ENCODE measurements around the gene TRMT1. TPM values are rescaled to one million over a fixed set of nuclear protein-coding genes. Genes with fewer than 3 reads are reported as not detected.

The TRMT1 gene
- total RNA-seq, 2 experiments from 2014 or later = 54.3 to 55.8 TPM

DNA sequence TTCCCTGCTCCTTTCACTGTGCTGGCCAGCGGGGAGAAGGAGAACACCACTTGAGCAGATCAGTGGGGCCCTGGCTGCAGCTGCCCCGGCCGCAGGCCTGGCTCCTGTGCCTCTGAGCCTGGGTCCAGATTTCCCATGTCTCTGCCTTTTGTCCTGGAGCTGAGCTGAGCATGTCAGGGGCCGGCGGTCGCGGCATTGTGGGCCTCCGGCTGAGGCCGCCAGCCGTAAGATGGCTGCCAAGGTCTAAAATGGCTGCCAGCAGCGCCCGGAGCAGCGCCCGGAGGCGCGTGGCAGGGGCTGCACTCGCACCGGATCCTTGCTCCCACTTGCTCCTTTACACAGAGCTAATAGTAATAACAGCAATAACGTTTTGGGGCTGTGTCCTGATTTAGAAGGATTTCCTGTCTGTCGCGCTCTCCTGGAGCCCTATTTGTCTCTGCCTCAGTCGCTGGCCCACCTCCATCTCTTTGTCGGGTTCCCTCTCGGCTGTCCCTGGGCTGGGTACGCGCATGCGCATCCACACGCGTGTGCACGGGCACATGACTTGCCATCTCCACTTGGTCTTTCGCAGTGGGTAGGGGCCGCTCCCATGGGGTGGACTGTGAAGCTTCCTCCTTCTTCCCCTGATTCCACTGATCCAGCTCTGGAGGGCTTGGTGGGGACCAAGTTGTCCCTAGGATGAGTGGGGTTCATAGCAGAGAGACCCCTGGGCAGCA lies 46.0 kb downstream of the TRMT1 start:
- Mint-ChIP-seq H3K36me3 (no peaks in the 10 kb centered on the region), H3K4me1 (no peaks in the 10 kb centered on the region), H3K27me3 (peaks cover 3% of the 10 kb centered on the region), H3K9me3 (no peaks in the 10 kb centered on the region), H3K4me3 (no peak overlapping the region), H3K27ac (no peak overlapping the region)
- DNase-seq = no peak
- ATAC-seq (ENCODE audit: low read depth) = no peak
- POLR2A ChIA-PET = interaction anchor here (1.2 kb wide), 1 partner anchor 8 kb away, joined by 5 read pairs; no protein-coding TSS in a partner anchor

- peaks cover 3% of the 10 kb centered on the region for H3K27me3 Mint-ChIP-seq
- POLR2A ChIA-PET = interaction anchor here (1.2 kb wide), 1 partner anchor 9 kb away, joined by 5 read pairs; no protein-coding TSS in a partner anchor
- no peaks in the 10 kb centered on the region for H3K9me3 Mint-ChIP-seq
- H3K4me1 Mint-ChIP-seq = no peaks in the 10 kb centered on the region
- no peak for DNase-seq
- no peaks in the 10 kb centered on the region for H3K36me3 Mint-ChIP-seq
- H3K4me3 Mint-ChIP-seq = no peak overlapping the region
- ATAC-seq (ENCODE audit: low read depth) = no peak
- no peak overlapping the region for H3K27ac Mint-ChIP-seq
These were observed 46.9 kb downstream of the TRMT1 start for GRCh38 chr19:13069415-13070359.

- H3K4me1 Mint-ChIP-seq = peaks cover 3% of the 10 kb centered on the region
- ATAC-seq (ENCODE audit: low read depth) = no peak
- no peak overlapping the region for H3K4me3 Mint-ChIP-seq
- no peak for DNase-seq
- no peaks in the 10 kb centered on the region for H3K9me3 Mint-ChIP-seq
- no peak overlapping the region for H3K27ac Mint-ChIP-seq
- H3K27me3 Mint-ChIP-seq = peaks cover 8% of the 10 kb centered on the region
- POLR2A ChIA-PET = no interaction called here
- no peaks in the 10 kb centered on the region for H3K36me3 Mint-ChIP-seq
These were observed 48.3 kb downstream of the TRMT1 start for GRCh38 chr19:13068085-13068846.

- H3K4me3 Mint-ChIP-seq = no peak overlapping the region
- peaks cover 13% of the 10 kb centered on the region for H3K27me3 Mint-ChIP-seq
- peaks cover 3% of the 10 kb centered on the region for H3K4me1 Mint-ChIP-seq
- H3K27ac Mint-ChIP-seq = no peak overlapping the region
- H3K9me3 Mint-ChIP-seq = no peaks in the 10 kb centered on the region
- DNase-seq (no peak), ATAC-seq (ENCODE audit: low read depth) (no peak)
- no peaks in the 10 kb centered on the region for H3K36me3 Mint-ChIP-seq
- POLR2A ChIA-PET = no interaction called here
These were observed 49.4 kb downstream of the TRMT1 start for GRCh38 chr19:13066933-13067807.

GRCh38 chr19:13066226-13066625 lies 50.3 kb downstream of the TRMT1 start:
- POLR2A ChIA-PET = no interaction called here
- no peak overlapping the region for H3K27ac Mint-ChIP-seq
- DNase-seq (no peak), ATAC-seq (ENCODE audit: low read depth) (no peak)
- no peaks in the 10 kb centered on the region for H3K9me3 Mint-ChIP-seq
- H3K36me3 Mint-ChIP-seq = no peaks in the 10 kb centered on the region
- no peak overlapping the region for H3K4me3 Mint-ChIP-seq
- H3K27me3 Mint-ChIP-seq = peaks cover 18% of the 10 kb centered on the region
- peaks cover 6% of the 10 kb centered on the region for H3K4me1 Mint-ChIP-seq

DNA sequence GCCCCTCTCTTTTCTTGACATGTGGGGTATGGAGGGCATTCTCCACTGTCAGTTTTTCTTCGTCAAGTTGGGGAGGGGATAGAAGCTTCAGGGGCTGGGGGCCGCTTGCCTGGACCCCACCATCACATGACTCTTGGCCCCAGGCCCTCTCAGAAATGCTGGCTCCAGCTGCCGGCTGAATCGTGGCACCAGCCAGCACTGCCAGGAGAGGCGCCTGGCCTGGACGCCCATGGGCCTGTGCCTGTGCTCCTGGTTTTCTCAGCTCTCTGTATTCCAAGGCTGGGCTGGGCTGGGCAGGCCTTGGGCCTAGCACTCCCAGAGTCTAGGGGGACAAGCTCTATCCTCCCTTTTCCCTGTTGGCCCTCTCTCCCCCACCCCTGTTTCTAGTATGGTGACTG lies 52.4 kb downstream of the TRMT1 start:
- ATAC-seq (ENCODE audit: low read depth) (no peak), DNase-seq (no peak)
- POLR2A ChIA-PET = no interaction called here
- Mint-ChIP-seq H3K9me3 (no peaks in the 10 kb centered on the region), H3K27me3 (peaks cover 21% of the 10 kb centered on the region), H3K4me1 (peaks cover 10% of the 10 kb centered on the region), H3K27ac (no peak overlapping the region), H3K4me3 (no peak overlapping the region), H3K36me3 (no peaks in the 10 kb centered on the region)

GRCh38 chr19:13063461-13064091 lies 53.0 kb downstream of the TRMT1 start:
- peaks cover 21% of the 10 kb centered on the region for H3K27me3 Mint-ChIP-seq
- no peak for DNase-seq

DNA sequence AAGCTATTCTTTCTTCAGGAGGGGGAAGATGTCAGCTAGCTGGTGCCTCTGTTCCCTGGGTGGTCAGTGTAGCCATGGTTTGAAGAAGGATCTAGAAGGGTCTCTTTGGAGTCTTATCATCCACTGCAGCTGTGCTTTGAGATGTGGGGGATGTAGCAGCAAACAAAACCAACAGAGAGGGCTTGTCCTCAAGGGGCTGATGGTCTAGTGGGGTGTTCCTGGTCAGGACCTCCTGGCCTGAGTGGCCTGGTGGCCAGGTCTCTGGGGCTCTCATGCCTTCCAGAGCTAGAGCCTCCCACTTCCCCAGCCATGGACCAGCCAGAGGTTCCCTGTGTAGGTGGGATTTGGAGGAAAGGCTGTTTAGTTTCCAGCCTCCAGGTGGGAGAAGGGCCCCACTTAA lies 54.2 kb downstream of the TRMT1 start:
- Mint-ChIP-seq H3K36me3 (no peaks in the 10 kb centered on the region), H3K27ac (no peak overlapping the region), H3K4me3 (no peak overlapping the region), H3K4me1 (peaks cover 10% of the 10 kb centered on the region), H3K27me3 (peaks cover 21% of the 10 kb centered on the region), H3K9me3 (no peaks in the 10 kb centered on the region)
- POLR2A ChIA-PET = interaction anchor here (2.2 kb wide), 1 partner anchor 77 kb away, joined by 7 read pairs; no protein-coding TSS in a partner anchor
- DNase-seq (no peak), ATAC-seq (ENCODE audit: low read depth) (no peak)

More at GRCh38 chr19:13063461-13064091, 53.0 kb downstream of the TRMT1 start:
- H3K27ac Mint-ChIP-seq = no peak overlapping the region
- H3K36me3 Mint-ChIP-seq = no peaks in the 10 kb centered on the region
- POLR2A ChIA-PET = no interaction called here
- no peak for ATAC-seq (ENCODE audit: low read depth)
- H3K4me1 Mint-ChIP-seq = peaks cover 10% of the 10 kb centered on the region
- H3K4me3 Mint-ChIP-seq = no peak overlapping the region
- no peaks in the 10 kb centered on the region for H3K9me3 Mint-ChIP-seq

DNA sequence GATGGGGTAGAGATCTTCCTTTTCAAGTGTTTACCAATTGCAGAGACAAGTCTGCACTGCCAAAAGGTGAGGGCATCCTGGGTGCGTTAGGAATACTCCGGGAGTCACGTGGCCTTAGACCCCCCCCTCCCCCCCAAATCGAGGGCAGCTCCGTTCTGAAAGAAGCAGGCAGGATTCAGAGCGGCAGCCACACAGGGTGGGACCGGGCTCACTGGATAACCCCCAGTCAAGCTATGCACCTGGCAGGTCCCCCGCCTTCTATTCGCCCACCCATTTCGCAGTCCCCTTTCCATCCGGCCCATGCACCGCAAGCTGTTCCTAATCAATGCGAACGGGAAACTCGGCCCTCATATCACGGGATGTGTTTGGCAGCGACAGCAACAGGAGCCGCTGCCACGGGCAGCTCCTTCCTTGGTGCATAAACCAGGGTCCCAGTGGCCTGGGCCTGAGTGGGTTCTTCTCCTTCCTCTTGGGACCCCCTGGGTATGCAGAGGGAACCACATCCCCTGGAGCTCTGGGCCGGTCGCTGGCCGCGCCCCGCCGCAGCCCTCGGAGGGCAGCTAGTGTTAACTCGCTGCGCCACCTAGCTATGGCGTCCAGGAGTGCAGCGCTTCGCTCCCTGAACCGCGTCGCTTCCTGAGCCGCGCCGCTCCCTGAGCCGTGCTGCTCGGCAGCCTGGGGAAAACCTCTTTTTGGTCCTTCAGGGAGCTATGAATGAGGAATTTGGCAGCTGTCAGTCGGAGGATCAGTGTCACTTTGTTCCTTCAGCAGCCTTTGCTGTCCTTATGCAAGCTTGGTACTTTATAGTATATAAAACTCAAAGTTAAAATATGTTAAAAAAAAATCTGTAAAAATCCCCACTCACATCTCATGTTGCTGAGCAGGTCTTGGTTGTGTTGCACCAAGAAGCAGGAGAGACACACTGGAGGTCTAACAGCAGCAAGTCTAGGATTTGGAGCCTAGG lies 55.3 kb downstream of the TRMT1 start:
- POLR2A ChIA-PET = interaction anchor here (0.6 to 2.2 kb wide), 2 partner anchors 76 to 94 kb away, joined by 4 to 7 read pairs; no protein-coding TSS in a partner anchor
- H3K4me3 Mint-ChIP-seq = peak overlapping the region; percentile 79
- H3K9me3 Mint-ChIP-seq = no peaks in the 10 kb centered on the region
- H3K4me1 Mint-ChIP-seq = peaks cover 10% of the 10 kb centered on the region
- DNase-seq = peak; percentile 87
- peak; percentile 92 for ATAC-seq (ENCODE audit: low read depth)
- no peak overlapping the region for H3K27ac Mint-ChIP-seq
- no peaks in the 10 kb centered on the region for H3K36me3 Mint-ChIP-seq
- H3K27me3 Mint-ChIP-seq = peaks cover 21% of the 10 kb centered on the region

GRCh38 chr19:13060233-13060963 lies 56.1 kb downstream of the TRMT1 start:
- POLR2A ChIA-PET = interaction anchor here (2.2 kb wide), 1 partner anchor 75 kb away, joined by 7 read pairs; no protein-coding TSS in a partner anchor
- Mint-ChIP-seq H3K4me3 (peak overlapping the region; percentile 79), H3K9me3 (no peaks in the 10 kb centered on the region), H3K36me3 (no peaks in the 10 kb centered on the region), H3K27ac (no peak overlapping the region), H3K4me1 (peaks cover 10% of the 10 kb centered on the region), H3K27me3 (peaks cover 21% of the 10 kb centered on the region)
- DNase-seq (no peak), ATAC-seq (ENCODE audit: low read depth) (no peak)

Measured in activated naive CD8-positive, alpha-beta T cell treated with anti-CD3 and anti-CD28 coated beads, Interleukin-2, amount 10 ng/mL, durations not matched to agents 7 days and 5 days (primary cell).